VCaP (cell line): ENCODE results near the gene PLEKHG4B.

Experiments
- H3K27ac ChIP-seq: fragments of 450-650 bp; 2 replicates; pipeline ENCODE4 v1.5.1; 2017
- TF ChIP-seq, protein P1 (sequence below): fragments of 450-650 bp; conservative IDR thresholded peaks from 2 replicates; pipeline ENCODE4 v1.5.1; 2017; ENCODE audit warnings: mild to moderate bottlenecking, moderate library complexity

PLEKHG4B gene

DNA sequence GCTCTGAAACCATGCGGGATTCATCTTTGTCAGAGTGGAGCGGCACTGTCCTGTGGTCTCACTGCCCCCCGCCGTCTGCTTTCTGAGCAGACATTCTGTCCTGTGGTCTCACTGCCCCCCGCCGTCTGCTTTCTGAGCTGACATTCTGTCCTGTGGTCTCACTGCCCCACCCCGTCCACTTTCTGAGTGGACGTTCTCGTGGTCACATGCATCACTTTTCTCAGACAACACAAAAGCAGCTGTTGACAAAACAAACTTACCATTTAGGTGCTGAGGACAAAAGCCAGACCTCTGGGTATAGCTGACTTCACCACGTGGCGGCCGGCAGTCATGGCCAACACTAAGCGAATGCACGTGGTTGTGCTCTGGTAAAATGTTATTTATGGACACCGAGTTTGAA, 102.1 kb downstream of the PLEKHG4B start:
- no peak overlapping the region for H3K27ac ChIP-seq
- TF ChIP-seq, protein P1, sequence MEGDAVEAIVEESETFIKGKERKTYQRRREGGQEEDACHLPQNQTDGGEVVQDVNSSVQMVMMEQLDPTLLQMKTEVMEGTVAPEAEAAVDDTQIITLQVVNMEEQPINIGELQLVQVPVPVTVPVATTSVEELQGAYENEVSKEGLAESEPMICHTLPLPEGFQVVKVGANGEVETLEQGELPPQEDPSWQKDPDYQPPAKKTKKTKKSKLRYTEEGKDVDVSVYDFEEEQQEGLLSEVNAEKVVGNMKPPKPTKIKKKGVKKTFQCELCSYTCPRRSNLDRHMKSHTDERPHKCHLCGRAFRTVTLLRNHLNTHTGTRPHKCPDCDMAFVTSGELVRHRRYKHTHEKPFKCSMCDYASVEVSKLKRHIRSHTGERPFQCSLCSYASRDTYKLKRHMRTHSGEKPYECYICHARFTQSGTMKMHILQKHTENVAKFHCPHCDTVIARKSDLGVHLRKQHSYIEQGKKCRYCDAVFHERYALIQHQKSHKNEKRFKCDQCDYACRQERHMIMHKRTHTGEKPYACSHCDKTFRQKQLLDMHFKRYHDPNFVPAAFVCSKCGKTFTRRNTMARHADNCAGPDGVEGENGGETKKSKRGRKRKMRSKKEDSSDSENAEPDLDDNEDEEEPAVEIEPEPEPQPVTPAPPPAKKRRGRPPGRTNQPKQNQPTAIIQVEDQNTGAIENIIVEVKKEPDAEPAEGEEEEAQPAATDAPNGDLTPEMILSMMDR = no peak

DNA sequence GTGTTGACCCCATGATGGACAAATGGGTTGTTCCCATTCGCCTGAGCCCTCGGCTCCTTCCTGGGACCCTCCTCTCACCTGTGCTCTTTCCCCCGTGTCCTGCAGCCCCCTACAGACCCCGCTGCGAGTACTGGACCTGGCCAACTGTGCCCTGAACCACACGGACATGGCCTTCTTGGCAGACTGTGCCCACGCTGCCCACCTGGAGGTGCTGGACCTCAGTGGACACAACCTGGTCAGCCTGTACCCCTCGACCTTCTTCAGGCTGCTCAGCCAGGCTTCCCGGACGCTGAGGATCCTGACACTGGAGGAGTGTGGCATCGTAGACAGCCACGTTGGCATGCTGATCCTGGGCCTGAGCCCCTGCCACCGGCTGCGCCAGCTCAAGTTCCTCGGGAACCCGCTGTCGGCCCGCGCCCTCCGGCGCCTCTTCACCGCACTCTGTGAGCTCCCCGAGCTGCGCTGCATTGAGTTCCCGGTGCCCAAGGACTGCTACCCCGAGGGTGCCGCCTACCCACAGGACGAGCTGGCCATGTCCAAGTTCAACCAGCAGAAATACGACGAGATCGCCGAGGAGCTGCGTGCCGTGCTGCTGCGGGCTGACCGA, 102.7 kb downstream of the PLEKHG4B start:
- no peak overlapping the region for H3K27ac ChIP-seq
- TF ChIP-seq, protein P1 = no peak

DNA sequence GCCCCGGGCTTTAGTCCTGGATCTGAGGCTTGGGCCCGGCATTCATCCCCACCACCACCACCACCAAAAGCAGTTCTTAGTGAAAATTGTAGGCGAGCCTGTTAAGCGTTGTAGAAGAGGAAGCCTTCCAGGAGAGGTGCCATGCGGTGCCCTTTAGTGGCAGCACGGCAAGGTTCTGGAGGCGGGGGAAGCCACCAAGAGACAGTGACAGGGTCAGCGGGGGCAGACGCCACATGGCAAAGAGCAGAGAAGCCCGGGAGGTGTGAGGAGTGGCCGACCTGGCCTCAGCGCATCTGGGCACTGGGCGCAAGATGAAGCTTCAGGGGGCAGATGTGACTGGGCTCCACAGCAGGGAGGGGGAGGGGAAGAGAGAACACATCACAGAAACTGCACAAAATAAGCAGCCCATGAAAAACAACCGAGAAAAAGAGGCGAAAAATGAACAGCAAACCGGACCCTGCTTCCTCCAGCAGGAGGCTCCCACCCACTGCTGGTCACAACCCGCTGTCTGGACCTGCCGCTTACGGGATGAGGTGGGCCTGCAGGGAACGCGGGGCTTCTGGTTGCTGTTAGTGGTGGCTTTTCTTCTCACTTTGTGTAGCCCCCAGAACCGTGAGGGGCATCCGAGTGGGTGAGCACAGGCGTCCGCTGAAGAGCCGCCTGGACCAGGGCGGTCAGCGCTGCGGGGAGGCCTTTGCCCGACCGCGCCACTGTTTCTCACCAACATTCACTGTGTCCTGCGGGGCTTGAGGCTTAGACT, 103.6 kb downstream of the PLEKHG4B start:
- H3K27ac ChIP-seq = no peak overlapping the region
- TF ChIP-seq, protein P1 = no peak

DNA sequence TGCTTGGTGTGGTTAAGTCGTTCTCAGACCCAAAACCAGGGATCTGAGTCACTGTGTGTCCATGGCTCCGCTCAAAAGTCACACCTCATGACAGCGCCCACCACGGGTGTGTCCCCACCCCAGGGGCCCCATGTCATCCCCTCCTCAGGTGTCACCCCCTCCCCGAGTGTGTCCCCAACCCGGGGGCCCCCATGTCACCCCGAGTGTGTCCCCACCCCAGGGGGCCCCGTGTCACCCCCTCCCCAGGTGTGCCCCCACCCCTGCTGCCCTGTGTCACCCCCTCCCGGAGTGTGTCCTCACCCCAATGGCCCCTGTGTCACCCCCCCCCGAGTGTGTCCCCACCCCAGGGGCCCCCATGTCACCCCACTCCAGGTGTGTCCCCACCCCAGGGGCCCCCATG, 104.4 kb downstream of the PLEKHG4B start:
- no peak overlapping the region for H3K27ac ChIP-seq
- TF ChIP-seq, protein P1 = no peak

DNA sequence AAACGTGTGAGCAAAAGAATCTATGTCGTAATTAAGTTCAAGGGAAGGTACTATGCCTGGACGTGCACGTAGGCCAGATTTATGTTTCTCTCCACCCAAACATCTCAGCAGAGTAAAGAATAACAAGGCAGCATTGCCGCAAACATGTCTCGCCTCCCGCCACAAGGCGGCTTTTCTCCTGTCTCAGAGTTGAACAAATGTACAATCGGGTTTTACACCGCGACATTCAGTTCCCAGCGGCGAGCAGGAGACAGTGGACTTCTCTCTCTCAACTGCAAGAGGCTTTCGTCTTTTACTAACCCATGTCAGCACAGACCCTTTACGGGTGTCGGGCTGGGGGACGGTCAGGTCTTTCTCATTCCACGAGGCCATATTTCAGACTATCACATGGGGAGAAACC, 105.1 kb downstream of the PLEKHG4B start:
- peak overlapping the region; percentile 22; the same call in 1 of the 2 replicates for H3K27ac ChIP-seq

DNA sequence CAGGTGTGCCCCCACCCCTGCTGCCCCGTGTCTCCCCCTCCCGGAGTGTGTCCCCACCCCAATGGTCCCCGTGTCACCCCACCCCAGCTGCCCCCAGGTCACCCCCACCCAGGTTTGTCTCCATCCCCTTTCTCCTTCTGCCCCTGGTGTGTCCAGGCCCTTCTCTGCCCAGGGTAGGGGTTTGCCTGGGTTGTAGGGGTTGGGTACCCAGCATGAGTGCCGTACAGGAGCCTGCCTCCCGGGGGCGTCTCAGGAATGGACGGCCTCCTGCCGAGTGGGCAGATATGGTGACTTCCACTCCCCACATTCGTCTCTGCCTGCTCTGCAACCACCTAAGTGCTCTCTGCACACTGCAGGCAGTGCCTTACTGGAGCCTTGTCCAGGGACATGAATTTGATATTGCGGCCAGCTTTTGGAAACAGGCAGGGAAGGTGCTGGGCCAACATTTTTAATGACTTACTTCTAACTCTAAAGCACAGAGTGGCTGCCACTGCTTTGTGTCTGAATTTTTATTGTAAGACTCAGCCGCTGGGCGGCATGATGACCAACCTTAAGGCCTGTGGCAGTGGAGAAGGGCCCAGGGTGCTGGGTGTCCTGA, 106.0 kb downstream of the PLEKHG4B start:
- TF ChIP-seq, protein P1 = no peak
- H3K27ac ChIP-seq = no peak overlapping the region; the same call in 1 of the 2 replicates

DNA sequence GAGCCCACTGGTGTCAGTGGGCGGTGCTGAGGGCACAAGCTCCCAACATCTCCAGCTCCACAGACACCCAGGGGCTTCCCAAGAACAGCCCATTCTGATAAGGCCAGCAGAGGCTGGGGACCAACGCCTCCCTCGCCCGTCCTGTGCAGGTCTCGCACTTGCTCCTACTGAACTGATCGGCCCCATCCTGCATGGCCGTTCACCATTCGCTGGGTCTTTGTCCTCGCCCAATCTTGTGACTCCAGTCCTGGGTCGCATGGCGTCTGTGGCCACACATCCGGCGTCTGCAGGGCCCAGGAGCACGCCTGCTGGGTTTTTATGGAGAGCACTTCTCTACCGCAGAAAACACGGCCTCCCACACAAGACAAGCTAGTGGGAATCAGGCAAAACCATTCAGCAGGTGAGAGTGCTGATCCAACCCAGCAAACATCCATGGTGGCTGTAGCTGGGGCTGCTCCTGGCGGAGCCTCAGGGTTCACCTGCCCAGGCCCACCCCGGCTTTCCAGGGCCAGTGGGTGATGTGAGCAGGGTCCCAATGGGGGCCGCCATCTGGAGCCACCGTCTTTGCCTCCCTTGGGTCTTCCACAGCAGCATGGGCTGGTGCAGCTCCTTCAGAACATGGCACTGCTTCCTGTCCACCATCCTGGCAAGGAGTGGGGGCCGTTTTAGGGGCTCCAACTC, 106.7 kb downstream of the PLEKHG4B start:
- H3K27ac ChIP-seq = no peak overlapping the region
- TF ChIP-seq, protein P1 = no peak
